ENCODE results near the gene YPEL5. TPM values are rescaled to one million over a fixed set of nuclear protein-coding genes. Genes with fewer than 3 reads are reported as not detected.

Gene YPEL5
- polyA plus RNA-seq, 1 experiment, result 112 TPM

DNA sequence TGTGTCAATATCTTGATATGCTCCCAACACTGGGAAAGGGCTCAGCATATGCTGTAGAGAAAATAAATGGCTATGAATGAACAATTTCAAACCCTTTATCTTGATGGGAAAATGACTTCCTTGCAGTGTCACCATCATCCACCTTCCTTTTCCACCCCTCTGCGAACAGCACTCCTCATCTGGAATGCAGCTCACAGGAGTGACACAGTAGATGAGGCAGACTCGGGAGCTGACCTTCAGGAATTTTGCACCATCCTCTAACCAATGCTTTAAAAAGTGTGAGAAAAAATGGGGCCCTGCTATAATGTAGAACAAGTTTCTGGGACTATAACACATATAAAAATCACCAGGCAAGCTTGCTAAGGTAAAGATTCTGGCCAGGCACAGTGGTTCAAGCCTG is 41.3 kb upstream of the YPEL5 start:
- no peak overlapping the region for H3K27ac ChIP-seq (ENCODE audit: low read depth, low read length)
- DNase-seq (ENCODE audit: low read depth, low spot score), result no peak
- TF ChIP-seq, protein P1, sequence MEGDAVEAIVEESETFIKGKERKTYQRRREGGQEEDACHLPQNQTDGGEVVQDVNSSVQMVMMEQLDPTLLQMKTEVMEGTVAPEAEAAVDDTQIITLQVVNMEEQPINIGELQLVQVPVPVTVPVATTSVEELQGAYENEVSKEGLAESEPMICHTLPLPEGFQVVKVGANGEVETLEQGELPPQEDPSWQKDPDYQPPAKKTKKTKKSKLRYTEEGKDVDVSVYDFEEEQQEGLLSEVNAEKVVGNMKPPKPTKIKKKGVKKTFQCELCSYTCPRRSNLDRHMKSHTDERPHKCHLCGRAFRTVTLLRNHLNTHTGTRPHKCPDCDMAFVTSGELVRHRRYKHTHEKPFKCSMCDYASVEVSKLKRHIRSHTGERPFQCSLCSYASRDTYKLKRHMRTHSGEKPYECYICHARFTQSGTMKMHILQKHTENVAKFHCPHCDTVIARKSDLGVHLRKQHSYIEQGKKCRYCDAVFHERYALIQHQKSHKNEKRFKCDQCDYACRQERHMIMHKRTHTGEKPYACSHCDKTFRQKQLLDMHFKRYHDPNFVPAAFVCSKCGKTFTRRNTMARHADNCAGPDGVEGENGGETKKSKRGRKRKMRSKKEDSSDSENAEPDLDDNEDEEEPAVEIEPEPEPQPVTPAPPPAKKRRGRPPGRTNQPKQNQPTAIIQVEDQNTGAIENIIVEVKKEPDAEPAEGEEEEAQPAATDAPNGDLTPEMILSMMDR (IDR thresholded peaks at IDR 0.05; ENCODE audit: low read depth, low read length), result no peak
- ChIA-PET POLR2A (no interaction called here), CTCF (interaction anchor here (0.7 kb wide), 3 partner anchors 8 to 1064 kb away, joined by 3 to 9 read pairs (median 3); no protein-coding TSS in a partner anchor)
- H3K4me3 ChIP-seq (ENCODE audit: low read depth, low read length), result no peak overlapping the region
- no peaks in the 10 kb centered on the region for H3K27me3 ChIP-seq (ENCODE audit: control insufficient read depth, insufficient read depth, low read length)
- H3K9me3 ChIP-seq (ENCODE audit: control insufficient read depth, insufficient read depth, low read length), result no peaks in the 10 kb centered on the region; the same call in 1 of the 2 replicates

DNA sequence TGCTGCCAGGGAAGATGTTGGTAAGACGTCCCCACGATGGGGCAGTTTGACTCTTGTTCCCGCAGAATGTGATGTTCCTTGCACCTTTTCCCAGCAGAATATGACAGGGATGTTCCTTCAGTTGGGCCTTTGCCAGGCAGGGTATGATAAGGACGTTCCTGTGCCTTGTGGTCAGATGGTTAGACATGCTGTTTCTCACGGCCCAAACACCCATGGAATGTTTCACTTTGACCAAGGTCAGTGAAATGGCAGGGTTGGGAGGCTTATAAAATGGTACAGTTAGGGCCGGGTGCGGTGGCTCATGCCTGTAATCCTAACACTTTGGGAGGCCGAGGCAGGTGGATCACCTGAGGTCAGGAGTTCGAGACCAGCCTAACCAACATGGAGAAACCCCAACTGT is 40.3 kb upstream of the YPEL5 start:
- TF ChIP-seq, protein P1 (IDR thresholded peaks at IDR 0.05; ENCODE audit: low read depth, low read length), result no peak
- Histone ChIP-seq H3K27ac (ENCODE audit: low read depth, low read length) (no peak overlapping the region), H3K4me3 (ENCODE audit: low read depth, low read length) (no peak overlapping the region), H3K27me3 (ENCODE audit: control insufficient read depth, insufficient read depth, low read length) (no peaks in the 10 kb centered on the region), H3K9me3 (ENCODE audit: control insufficient read depth, insufficient read depth, low read length) (no peaks in the 10 kb centered on the region; the same call in 1 of the 2 replicates)
- CTCF ChIA-PET, result interaction anchor here (0.7 to 0.8 kb wide), 3 partner anchors 9 to 1126 kb away, joined by 3 to 7 read pairs (median 4); no protein-coding TSS in a partner anchor
- no peak for DNase-seq (ENCODE audit: low read depth, low spot score)
- POLR2A ChIA-PET, result no interaction called here

DNA sequence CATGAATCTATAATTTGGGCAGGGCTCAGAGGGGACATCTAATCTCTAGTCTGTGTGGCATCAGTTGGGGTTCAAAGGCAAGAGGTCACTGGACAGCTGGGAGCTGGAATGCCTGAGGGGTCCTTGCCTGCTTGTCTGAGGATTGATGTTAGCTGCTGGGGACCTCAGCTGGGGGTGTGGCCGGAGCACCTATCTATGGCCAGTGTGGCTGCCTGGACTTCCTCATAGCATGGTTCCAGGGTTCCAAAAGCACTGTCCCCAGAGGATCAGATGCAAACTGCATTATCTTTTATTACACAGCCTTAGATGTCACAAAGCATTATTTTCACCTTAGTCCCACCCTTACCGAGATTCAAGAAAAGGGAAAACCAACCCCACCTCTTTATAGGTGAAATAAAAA is 38.6 kb upstream of the YPEL5 start:
- H3K9me3 ChIP-seq (ENCODE audit: control insufficient read depth, insufficient read depth, low read length), result no peaks in the 10 kb centered on the region; the same call in 1 of the 2 replicates
- TF ChIP-seq, protein P1 (IDR thresholded peaks at IDR 0.05; ENCODE audit: low read depth, low read length), result no peak
- no peak overlapping the region for H3K4me3 ChIP-seq (ENCODE audit: low read depth, low read length)
- no peak for DNase-seq (ENCODE audit: low read depth, low spot score)
- no peak overlapping the region for H3K27ac ChIP-seq (ENCODE audit: low read depth, low read length)
- ChIA-PET POLR2A (no interaction called here), CTCF (no interaction called here)
- H3K27me3 ChIP-seq (ENCODE audit: control insufficient read depth, insufficient read depth, low read length), result no peaks in the 10 kb centered on the region

DNA sequence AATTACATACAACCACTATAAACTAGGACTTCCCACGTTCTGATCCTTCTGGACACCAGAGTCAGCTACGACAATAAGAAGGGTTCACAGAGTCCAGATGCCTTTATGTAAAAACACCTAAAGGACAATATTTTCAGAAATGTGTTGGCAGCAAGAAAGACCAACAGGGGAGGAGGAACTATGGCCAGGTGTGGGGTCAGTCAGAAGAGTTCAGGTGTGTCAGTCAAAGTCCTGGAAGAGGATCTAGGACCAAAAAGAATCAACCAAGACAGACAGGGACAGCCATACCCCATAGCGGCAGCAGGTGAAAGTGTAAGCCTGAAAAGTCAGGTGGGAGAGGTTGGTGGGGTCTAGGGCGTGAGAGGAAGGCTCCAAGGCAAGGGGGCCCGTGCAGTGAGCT is 38.0 kb upstream of the YPEL5 start:
- no peak for DNase-seq (ENCODE audit: low read depth, low spot score)
- no peaks in the 10 kb centered on the region; the same call in 1 of the 2 replicates for H3K9me3 ChIP-seq (ENCODE audit: control insufficient read depth, insufficient read depth, low read length)
- no peak overlapping the region for H3K4me3 ChIP-seq (ENCODE audit: low read depth, low read length)
- ChIA-PET POLR2A (no interaction called here), CTCF (no interaction called here)
- TF ChIP-seq, protein P1 (IDR thresholded peaks at IDR 0.05; ENCODE audit: low read depth, low read length), result no peak
- H3K27ac ChIP-seq (ENCODE audit: low read depth, low read length), result no peak overlapping the region
- H3K27me3 ChIP-seq (ENCODE audit: control insufficient read depth, insufficient read depth, low read length), result no peaks in the 10 kb centered on the region

DNA sequence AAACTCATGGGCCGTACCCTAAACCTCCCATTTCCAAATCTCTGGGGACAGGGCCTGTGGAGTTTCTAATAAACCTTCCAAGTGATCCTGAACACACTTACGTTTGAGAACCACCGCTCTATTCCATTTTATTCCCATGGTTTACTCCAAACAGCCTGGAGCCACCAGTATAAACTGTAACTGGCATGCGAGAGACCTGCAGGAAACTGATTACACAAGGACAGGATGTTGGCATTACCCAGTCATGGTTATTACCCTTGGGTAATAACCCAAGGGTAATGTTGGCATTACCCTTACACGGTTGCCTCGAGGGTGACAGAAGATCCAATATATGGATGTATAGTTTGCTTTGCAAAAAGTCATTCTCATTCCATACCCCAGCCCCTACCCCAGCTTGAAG is 37.0 kb upstream of the YPEL5 start:
- H3K9me3 ChIP-seq (ENCODE audit: control insufficient read depth, insufficient read depth, low read length), result no peaks in the 10 kb centered on the region; the same call in 1 of the 2 replicates
- no peak for DNase-seq (ENCODE audit: low read depth, low spot score)
- no peaks in the 10 kb centered on the region for H3K27me3 ChIP-seq (ENCODE audit: control insufficient read depth, insufficient read depth, low read length)
- no peak overlapping the region for H3K4me3 ChIP-seq (ENCODE audit: low read depth, low read length)
- H3K27ac ChIP-seq (ENCODE audit: low read depth, low read length), result no peak overlapping the region
- POLR2A ChIA-PET, result interaction anchor here (0.5 kb wide), 1 partner anchor 18 kb away, joined by 4 read pairs; no protein-coding TSS in a partner anchor
- CTCF ChIA-PET, result no interaction called here
- TF ChIP-seq, protein P1 (IDR thresholded peaks at IDR 0.05; ENCODE audit: low read depth, low read length), result no peak
